ENCODE data around the gene MACROD2.
"Not testable (repeated sequence)": the region's sequence is repeated elsewhere in the genome, so short reads cannot be mapped to it uniquely, and the experiment has no call there.

MACROD2 gene

DNA sequence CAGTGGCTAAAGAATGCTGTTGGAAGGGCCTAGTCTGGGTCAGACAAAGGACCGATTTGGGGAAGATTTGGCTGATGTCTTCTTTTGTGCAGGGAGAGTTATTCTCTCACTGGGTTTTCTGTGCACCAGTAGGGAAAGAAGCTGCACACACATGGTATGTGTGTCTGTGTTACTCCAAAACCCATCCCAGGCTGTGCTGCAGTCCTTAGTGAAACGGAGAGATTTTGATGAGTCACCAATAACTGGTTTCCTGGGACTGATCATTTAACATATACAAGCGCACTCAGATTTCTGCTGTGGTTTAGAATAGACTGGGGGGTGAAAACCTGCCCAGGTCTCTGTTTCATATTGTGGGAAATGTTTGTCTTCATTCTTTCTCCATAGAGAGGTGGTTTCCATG, 1528.1 kb downstream of the MACROD2 start:
- H3K4me3 ChIP-seq (ENCODE audit: control insufficient read depth, low read depth, low read length) = no peak overlapping the region
- no peak for DNase-seq (ENCODE audit: low read depth)
- TF ChIP-seq, protein P1, sequence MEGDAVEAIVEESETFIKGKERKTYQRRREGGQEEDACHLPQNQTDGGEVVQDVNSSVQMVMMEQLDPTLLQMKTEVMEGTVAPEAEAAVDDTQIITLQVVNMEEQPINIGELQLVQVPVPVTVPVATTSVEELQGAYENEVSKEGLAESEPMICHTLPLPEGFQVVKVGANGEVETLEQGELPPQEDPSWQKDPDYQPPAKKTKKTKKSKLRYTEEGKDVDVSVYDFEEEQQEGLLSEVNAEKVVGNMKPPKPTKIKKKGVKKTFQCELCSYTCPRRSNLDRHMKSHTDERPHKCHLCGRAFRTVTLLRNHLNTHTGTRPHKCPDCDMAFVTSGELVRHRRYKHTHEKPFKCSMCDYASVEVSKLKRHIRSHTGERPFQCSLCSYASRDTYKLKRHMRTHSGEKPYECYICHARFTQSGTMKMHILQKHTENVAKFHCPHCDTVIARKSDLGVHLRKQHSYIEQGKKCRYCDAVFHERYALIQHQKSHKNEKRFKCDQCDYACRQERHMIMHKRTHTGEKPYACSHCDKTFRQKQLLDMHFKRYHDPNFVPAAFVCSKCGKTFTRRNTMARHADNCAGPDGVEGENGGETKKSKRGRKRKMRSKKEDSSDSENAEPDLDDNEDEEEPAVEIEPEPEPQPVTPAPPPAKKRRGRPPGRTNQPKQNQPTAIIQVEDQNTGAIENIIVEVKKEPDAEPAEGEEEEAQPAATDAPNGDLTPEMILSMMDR (IDR thresholded peaks at IDR 0.05; ENCODE audit: control insufficient read depth, insufficient read depth, low read depth, low read length, missing control alignments) = no peak

DNA sequence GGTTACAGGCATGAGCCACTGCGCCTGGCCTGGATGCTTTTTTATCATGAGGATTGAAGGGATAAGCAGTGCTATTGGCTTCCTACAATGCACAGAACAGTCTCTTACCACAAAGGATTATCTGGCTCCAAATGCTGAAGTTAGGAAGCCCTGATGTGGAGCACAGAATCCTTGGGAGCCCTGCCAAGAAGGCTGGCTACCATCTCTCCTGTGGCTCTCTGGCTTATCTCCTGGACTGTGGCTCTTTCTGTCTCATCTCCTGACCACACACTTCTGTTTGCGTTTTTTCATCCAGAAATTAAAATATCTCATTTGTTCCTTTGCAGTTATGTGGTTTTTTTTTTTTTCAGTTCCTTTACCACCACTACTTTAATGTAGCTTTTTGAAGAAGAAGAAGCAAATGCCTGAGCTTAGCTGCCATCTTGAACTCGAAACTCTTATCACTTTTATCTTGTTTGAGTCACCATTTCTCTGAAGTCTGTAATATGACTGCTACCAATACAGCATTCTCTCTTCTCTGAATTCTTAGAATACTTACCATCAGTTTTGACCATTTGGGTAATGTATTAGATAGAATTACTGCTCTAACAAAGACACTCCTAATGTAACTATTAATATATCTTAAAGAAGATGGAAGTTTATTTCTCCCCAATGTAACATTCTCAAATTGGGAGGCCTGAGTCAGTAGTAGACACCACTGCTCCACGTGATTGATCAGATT, 1533.2 kb downstream of the MACROD2 start:
- TF ChIP-seq, protein P1 (IDR thresholded peaks at IDR 0.05; ENCODE audit: control insufficient read depth, insufficient read depth, low read depth, low read length, missing control alignments) = no peak
- no peak overlapping the region for H3K4me3 ChIP-seq (ENCODE audit: control insufficient read depth, low read depth, low read length)
- no peak for DNase-seq (ENCODE audit: low read depth)

DNA sequence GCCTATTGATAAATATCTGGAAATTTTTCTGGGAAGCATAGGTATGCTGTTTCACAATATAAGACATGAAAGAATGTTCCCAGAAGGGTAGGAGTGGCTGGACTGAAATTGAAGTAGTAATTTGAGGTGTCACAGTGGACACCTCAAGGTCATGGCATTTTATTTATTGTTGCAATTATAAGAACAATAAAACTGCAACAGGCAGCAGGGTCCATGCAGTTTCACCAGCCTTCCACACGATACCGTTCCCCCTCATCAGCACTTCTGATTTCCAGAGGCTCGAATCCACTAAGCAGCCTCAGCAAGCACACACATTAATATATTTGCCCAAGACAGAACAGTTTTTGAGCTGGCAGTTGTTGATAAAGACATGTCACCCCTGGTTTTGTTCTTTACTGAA, 1540.5 kb downstream of the MACROD2 start:
- DNase-seq (ENCODE audit: low read depth) = no peak
- no peak overlapping the region for H3K4me3 ChIP-seq (ENCODE audit: control insufficient read depth, low read depth, low read length)
- TF ChIP-seq, protein P1 (IDR thresholded peaks at IDR 0.05; ENCODE audit: control insufficient read depth, insufficient read depth, low read depth, low read length, missing control alignments) = no peak

DNA sequence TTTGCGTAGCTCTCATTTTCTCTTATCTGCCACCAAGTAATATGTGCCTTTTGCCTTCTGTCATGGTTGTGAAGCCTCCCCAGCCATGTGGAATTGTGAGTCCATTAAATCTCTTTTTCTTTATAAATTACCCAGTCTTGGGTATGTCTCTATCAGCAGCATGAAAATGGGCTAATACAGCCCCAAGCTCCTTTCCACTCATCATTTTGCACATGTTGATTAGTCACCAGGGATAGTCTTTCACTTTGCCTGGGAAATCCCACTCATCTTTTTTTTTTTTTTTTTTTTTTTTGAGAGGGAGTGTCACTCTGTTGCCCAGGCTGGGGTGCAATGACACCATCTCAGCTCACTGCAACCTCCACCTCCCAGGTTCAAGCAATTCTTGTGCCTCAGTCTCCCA, 1541.9 kb downstream of the MACROD2 start:
- not testable (repeated sequence) for H3K4me3 ChIP-seq (ENCODE audit: control insufficient read depth, low read depth, low read length); DNase-seq (ENCODE audit: low read depth)

DNA sequence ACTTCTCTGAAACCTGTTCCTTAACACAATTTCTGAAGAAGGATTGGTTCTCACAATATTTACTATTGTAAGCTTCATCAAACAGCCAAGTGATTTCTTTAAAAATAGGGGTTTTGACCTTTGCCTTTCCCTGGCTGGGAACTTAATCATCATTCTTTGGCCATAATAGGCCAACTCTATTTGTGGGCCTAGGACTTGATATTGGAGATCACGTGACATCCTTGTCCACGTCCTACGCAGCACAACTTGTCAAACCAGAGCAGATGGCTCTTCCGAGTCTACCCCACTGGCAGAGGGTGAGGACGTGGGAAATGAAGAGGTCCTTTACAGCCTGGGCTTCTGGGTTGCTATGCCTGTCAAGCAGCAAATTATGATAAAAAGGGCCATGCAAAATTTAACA, 1547.3 kb downstream of the MACROD2 start:
- TF ChIP-seq, protein P1 (IDR thresholded peaks at IDR 0.05; ENCODE audit: control insufficient read depth, insufficient read depth, low read depth, low read length, missing control alignments) = no peak
- no peak for DNase-seq (ENCODE audit: low read depth)
- H3K4me3 ChIP-seq (ENCODE audit: control insufficient read depth, low read depth, low read length) = no peak overlapping the region

DNA sequence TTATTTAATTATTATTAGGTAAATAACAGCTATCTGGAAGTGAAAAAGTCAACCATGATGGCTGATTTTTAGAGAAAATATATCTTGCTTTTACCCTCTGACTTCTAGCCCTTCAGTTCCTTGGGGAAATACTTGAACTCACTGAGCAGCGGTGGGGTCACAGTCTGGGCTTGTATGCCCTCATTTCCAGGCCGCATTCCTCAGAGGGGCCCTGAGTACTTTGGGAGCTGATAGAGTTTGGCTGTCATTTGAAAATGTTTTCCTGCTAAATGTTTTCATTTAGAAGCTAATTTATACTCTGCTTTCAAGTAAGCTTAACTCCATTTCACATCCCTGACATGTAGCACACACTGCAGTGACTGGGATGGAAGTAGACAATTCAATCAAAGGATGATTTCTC, 1549.4 kb downstream of the MACROD2 start:
- no peak for DNase-seq (ENCODE audit: low read depth)
- no peak overlapping the region for H3K4me3 ChIP-seq (ENCODE audit: control insufficient read depth, low read depth, low read length)
- TF ChIP-seq, protein P1 (IDR thresholded peaks at IDR 0.05; ENCODE audit: control insufficient read depth, insufficient read depth, low read depth, low read length, missing control alignments) = no peak

DNA sequence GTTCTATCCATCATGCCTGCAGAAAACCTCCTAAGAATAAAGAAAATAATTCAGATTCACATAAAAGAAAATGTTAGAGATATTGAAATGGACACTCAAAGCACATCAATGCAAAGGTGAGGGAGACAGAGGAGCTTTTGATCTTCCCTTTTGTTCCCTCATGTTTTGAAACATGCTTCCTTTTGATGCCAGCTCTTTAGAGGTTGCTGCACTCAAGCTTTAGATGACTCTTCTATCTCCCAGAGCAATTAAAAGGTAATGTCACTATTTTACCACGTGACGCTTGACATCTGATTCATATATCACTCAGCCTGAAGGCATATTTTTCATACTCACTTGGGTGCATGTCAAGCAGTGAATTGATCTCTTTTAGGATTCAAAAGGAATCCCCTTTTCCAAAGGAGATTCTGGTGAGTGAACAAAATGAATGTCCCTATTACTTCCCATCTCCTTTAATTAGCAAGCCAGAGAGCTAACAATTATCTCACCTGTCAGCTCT, 1551.3 kb downstream of the MACROD2 start:
- TF ChIP-seq, protein P1 (IDR thresholded peaks at IDR 0.05; ENCODE audit: control insufficient read depth, insufficient read depth, low read depth, low read length, missing control alignments) = no peak
- DNase-seq (ENCODE audit: low read depth) = no peak
- H3K4me3 ChIP-seq (ENCODE audit: control insufficient read depth, low read depth, low read length) = no peak overlapping the region
